HepG2 (cell line): ENCODE measurements around the gene CCSER1. TPM values are rescaled to one million over a fixed set of nuclear protein-coding genes. Genes with fewer than 3 reads are reported as not detected.

Experiments used
- ATAC-seq: fragments of 200-7000 bp; cut with Tn5 transposase; 3 replicates; pipeline ENCODE4 v1.9.1; 2020; ENCODE audit warnings: mild to moderate bottlenecking, moderate library complexity
- BruUV-seq: library from RNA; stranded (reverse); fragments of 400-500 nt; replicated peaks from 2 replicates; lab custom pipeline; 2021; lab: Mats Ljungman, UMichigan
- CTCF ChIA-PET: fragments of 300-600 bp; formaldehyde crosslinking; extraction: SDS; loops from one replicate; lab custom pipeline; 2021; ENCODE audit warnings: low total read pairs, inconsistent platforms, low intra/inter-chr PET ratio; lab: Yijun Ruan, JAX
- POLR2A ChIA-PET: fragments of 350-600 bp; sonication (Branson Sonifier 250); formaldehyde crosslinking; loops from one replicate; lab custom pipeline; 2020; ENCODE audit warnings: antibody characterized with exemption, inconsistent platforms; lab: Yijun Ruan, JAX
- DNase-seq: peaks from one replicate; pipeline ENCODE4 v3.0.0-alpha.2; 2015; ENCODE audit warnings: low spot score
- FAIRE-seq: peaks from 3 replicates; lab custom pipeline; 2011; peaks lifted over from hg19 to GRCh38; lab: Jason Lieb, UNC
- H2AFZ ChIP-seq: one replicate; pipeline ENCODE4 v1.6.1; 2011; ENCODE audit warnings: low read length, inconsistent platforms
- H3K27ac ChIP-seq: fragments of 300-600 bp; 3 replicates; pipeline ENCODE4 v1.8.0; 2011; ENCODE audit warnings: mixed run types, mild to moderate bottlenecking, mixed read lengths, low read length, inconsistent platforms; ENCODE audit not compliant: insufficient read depth; ENCODE audit errors: extremely low read length
- H3K27me3 ChIP-seq, 2 experiments: fragments of 200-600 bp in 1 of 2; 2 replicates in 1 of 2; 3 replicates in 1 of 2; pipeline versions ENCODE4 v1.6.0 to v1.8.0; 2011; ENCODE audit warnings: low read length in 2 of 2, mild to moderate bottlenecking in 2 of 2, moderate library complexity in 2 of 2, inconsistent platforms in 1 of 2; ENCODE audit not compliant: insufficient read depth in 2 of 2, control insufficient read depth in 1 of 2
- H3K36me3 ChIP-seq, 2 experiments: fragments of 200-600 bp in 1 of 2; replicated peaks in 1 of 2; 2 replicates in 1 of 2; 3 replicates in 1 of 2; pipeline versions ENCODE4 v1.5.1 to v1.8.0; 2011; ENCODE audit warnings: low read length in 2 of 2, inconsistent platforms in 1 of 2; ENCODE audit not compliant: insufficient read depth in 2 of 2, control insufficient read depth in 1 of 2
- H3K4me1 ChIP-seq: 2 replicates; pipeline ENCODE4 v1.5.1; 2012; ENCODE audit warnings: low read length, inconsistent platforms; ENCODE audit not compliant: insufficient read depth
- H3K4me2 ChIP-seq: 2 replicates; pipeline ENCODE4 v1.6.0; 2011; ENCODE audit warnings: low read depth, low read length, inconsistent platforms
- H3K4me3 ChIP-seq, 3 experiments: fragments of 200-600 bp in 1 of 3; sonication (generic), shearing (Covaris generic) in 1 of 3; replicated peaks in 1 of 3; 2 replicates each; pipeline ENCODE4 v1.5.1; 2011 to 2016; ENCODE audit warnings: low read length in 3 of 3, inconsistent platforms in 2 of 3, low read depth in 2 of 3, mild to moderate bottlenecking in 2 of 3, control low read depth in 1 of 3, mixed read lengths in 1 of 3; ENCODE audit not compliant: insufficient read depth in 1 of 3
- H3K79me2 ChIP-seq: one replicate; pipeline ENCODE4 v1.6.1; 2011; ENCODE audit warnings: low read length, inconsistent platforms; ENCODE audit not compliant: insufficient read depth
- H3K9ac ChIP-seq: 2 replicates; pipeline ENCODE4 v1.6.0; 2011; ENCODE audit warnings: mild to moderate bottlenecking, low read depth, low read length, inconsistent platforms; ENCODE audit not compliant: insufficient read depth
- H3K9me3 ChIP-seq: 2 replicates; pipeline ENCODE4 v1.5.1; 2012; ENCODE audit warnings: mild to moderate bottlenecking, low read length
- H4K20me1 ChIP-seq: 2 replicates; pipeline ENCODE4 v1.6.0; 2011; ENCODE audit warnings: inconsistent platforms, mild to moderate bottlenecking, low read length, moderate library complexity; ENCODE audit not compliant: insufficient read depth
- ATF1 ChIP-seq: IDR thresholded peaks from 2 replicates; pipeline ENCODE4 v1.6.1; 2016; ENCODE audit warnings: mild to moderate bottlenecking, control low read depth
- FOSL1 ChIP-seq: sonication (generic); formaldehyde crosslinking; IDR thresholded peaks from 2 replicates; pipeline ENCODE4 v1.9.0; 2021; ENCODE audit warnings: missing genetic modification reagents, borderline replicate concordance
- HDAC6 ChIP-seq: fragments of 200-600 bp; sonication (generic); IDR thresholded peaks from 2 replicates; pipeline ENCODE4 v1.7.0; 2017; ENCODE audit warnings: mild to moderate bottlenecking, antibody characterized with exemption, low read length, low read depth
- MTA3 ChIP-seq: sonication (generic); formaldehyde crosslinking; IDR thresholded peaks from 2 replicates; pipeline ENCODE4 v1.4.0; 2020; ENCODE audit warnings: missing genetic modification reagents
- SMC3 ChIP-seq: IDR thresholded peaks from 2 replicates; pipeline ENCODE4 v1.6.1; 2011; ENCODE audit warnings: low read length, improper control_type of control experiment
- in situ Hi-C: cut with HindIII; loops from 2 replicates; pipeline ENCODE4 v1.10.0; 2017; ENCODE audit warnings: low pct_unique_long_range_greater_than_20kb; ENCODE audit not compliant: extremely low pct_ligation_motif_present
- intact Hi-C: fragments of 100-400 bp; cut with micrococcal nuclease; formaldehyde crosslinking; loops from one replicate; pipeline ENCODE4 v1.10.0; 2022; ENCODE audit not compliant: unreplicated experiment
- polyA plus RNA-seq, 8 experiments: library from polyadenylated mRNA; depleted of rRNA in 3 of 8; stranded (reverse) in 7 of 8; unstranded in 1 of 8; fragments of >200 nt; fragmentation: Illumina TruSeq in 4 of 8; extraction: Trizol in 4 of 8; gene quantifications; 2 replicates each; pipeline versions ENCODE4 v1.2.1 to v1.2.3, GENCODE V29; 2011 to 2016; ENCODE audit warnings: low read depth in 4 of 8, missing spikeins in 1 of 8, mixed read lengths in 1 of 8; ENCODE audit not compliant: insufficient read depth in 1 of 8
- total RNA-seq, 5 experiments: library from RNA; depleted of rRNA; stranded (reverse); fragments of >200 nt; fragmentation: Illumina TruSeq; extraction: Trizol; gene quantifications; 2 replicates each; pipeline ENCODE4 v1.2.3, GENCODE V29; 2016; ENCODE audit warnings: low read depth in 1 of 5
- TF ChIP-seq, protein P1 (sequence below): sonication (generic); formaldehyde crosslinking; IDR thresholded peaks from 2 replicates; pipeline ENCODE4 v1.4.0; 2020; ENCODE audit warnings: mild to moderate bottlenecking, missing genetic modification reagents
- TF ChIP-seq, protein P2 (sequence below): sonication (generic); formaldehyde crosslinking; IDR thresholded peaks from 2 replicates; pipeline ENCODE4 v1.9.0; 2022; ENCODE audit warnings: low read depth, missing genetic modification reagents
- TF ChIP-seq, protein P3 (sequence below): sonication (generic); formaldehyde crosslinking; IDR thresholded peaks from 2 replicates; pipeline ENCODE4 v1.5.0; 2020; ENCODE audit warnings: missing genetic modification reagents, mild to moderate bottlenecking, borderline replicate concordance
- TF ChIP-seq, protein P4 (sequence below): sonication (generic); formaldehyde crosslinking; IDR thresholded peaks from 2 replicates; pipeline ENCODE4 v1.5.0; 2020; ENCODE audit warnings: missing genetic modification reagents
- TF ChIP-seq, protein P5 (sequence below): sonication (generic); formaldehyde crosslinking; IDR thresholded peaks from 2 replicates; pipeline ENCODE4 v1.5.1; 2020; ENCODE audit warnings: mild to moderate bottlenecking, missing genetic modification reagents, borderline replicate concordance

Gene CCSER1
- total and polyA plus RNA-seq, 2 of the 13 experiments (the other 11 are each of a cell fraction or from before 2014, with no cell fraction given): not detected

DNA sequence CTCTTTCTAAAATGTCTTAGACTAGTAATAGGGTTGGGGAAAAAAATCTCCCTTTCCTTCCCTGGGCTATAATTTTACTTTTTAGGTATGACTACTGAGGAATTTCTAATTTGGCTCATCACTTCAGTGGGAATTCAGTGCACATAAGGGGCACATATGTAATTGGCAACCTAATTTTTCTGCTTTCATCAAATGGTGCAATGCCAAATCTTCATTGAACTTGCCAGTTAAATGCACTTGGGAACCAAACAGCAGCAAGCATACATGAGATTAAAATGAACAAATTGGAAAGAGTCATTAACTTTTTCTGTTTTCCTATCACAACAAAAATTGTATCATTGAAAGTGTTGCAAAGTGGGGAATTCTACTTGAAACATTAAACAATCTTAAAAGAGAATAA is 2.9 kb upstream of the CCSER1 start:
- no peaks in the 10 kb centered on the region for H3K4me1 ChIP-seq
- in situ Hi-C loops (no loop called here), intact Hi-C loops (loop anchor here (10.0 kb wide), 1 partner anchor 171 kb away; no protein-coding TSS in a partner anchor)
- H4K20me1 ChIP-seq: no peaks in the 10 kb centered on the region
- FAIRE-seq: no peak
- no peaks in the 10 kb centered on the region for H3K9me3 ChIP-seq
- no peak for DNase-seq
- no TSS peak for BruUV-seq
- H3K27me3 ChIP-seq: peaks cover 0 to 7% of the 10 kb centered on the region in 2 experiments; a peak in 2 of 5 replicates
- no peak overlapping the region for H3K27ac ChIP-seq
- ATAC-seq: no peak
- no peak overlapping the region for H3K4me2 ChIP-seq
- H3K9ac ChIP-seq: no peak overlapping the region
- H3K36me3 ChIP-seq: no peaks in the 10 kb centered on the region
- ChIA-PET CTCF (no interaction called here), POLR2A (no interaction called here)
- H3K79me2 ChIP-seq: no peaks in the 10 kb centered on the region
- no peak overlapping the region for H2AFZ ChIP-seq
- H3K4me3 ChIP-seq: no peak overlapping the region
- TF ChIP-seq HDAC6 (no peak), SMC3 (no peak), ATF1 (CRISPR knock-in tag) (no peak), MTA3 (CRISPR knock-in tag) (no peak), FOSL1 (CRISPR knock-in tag) (no peak)
- TF ChIP-seq, protein P1, sequence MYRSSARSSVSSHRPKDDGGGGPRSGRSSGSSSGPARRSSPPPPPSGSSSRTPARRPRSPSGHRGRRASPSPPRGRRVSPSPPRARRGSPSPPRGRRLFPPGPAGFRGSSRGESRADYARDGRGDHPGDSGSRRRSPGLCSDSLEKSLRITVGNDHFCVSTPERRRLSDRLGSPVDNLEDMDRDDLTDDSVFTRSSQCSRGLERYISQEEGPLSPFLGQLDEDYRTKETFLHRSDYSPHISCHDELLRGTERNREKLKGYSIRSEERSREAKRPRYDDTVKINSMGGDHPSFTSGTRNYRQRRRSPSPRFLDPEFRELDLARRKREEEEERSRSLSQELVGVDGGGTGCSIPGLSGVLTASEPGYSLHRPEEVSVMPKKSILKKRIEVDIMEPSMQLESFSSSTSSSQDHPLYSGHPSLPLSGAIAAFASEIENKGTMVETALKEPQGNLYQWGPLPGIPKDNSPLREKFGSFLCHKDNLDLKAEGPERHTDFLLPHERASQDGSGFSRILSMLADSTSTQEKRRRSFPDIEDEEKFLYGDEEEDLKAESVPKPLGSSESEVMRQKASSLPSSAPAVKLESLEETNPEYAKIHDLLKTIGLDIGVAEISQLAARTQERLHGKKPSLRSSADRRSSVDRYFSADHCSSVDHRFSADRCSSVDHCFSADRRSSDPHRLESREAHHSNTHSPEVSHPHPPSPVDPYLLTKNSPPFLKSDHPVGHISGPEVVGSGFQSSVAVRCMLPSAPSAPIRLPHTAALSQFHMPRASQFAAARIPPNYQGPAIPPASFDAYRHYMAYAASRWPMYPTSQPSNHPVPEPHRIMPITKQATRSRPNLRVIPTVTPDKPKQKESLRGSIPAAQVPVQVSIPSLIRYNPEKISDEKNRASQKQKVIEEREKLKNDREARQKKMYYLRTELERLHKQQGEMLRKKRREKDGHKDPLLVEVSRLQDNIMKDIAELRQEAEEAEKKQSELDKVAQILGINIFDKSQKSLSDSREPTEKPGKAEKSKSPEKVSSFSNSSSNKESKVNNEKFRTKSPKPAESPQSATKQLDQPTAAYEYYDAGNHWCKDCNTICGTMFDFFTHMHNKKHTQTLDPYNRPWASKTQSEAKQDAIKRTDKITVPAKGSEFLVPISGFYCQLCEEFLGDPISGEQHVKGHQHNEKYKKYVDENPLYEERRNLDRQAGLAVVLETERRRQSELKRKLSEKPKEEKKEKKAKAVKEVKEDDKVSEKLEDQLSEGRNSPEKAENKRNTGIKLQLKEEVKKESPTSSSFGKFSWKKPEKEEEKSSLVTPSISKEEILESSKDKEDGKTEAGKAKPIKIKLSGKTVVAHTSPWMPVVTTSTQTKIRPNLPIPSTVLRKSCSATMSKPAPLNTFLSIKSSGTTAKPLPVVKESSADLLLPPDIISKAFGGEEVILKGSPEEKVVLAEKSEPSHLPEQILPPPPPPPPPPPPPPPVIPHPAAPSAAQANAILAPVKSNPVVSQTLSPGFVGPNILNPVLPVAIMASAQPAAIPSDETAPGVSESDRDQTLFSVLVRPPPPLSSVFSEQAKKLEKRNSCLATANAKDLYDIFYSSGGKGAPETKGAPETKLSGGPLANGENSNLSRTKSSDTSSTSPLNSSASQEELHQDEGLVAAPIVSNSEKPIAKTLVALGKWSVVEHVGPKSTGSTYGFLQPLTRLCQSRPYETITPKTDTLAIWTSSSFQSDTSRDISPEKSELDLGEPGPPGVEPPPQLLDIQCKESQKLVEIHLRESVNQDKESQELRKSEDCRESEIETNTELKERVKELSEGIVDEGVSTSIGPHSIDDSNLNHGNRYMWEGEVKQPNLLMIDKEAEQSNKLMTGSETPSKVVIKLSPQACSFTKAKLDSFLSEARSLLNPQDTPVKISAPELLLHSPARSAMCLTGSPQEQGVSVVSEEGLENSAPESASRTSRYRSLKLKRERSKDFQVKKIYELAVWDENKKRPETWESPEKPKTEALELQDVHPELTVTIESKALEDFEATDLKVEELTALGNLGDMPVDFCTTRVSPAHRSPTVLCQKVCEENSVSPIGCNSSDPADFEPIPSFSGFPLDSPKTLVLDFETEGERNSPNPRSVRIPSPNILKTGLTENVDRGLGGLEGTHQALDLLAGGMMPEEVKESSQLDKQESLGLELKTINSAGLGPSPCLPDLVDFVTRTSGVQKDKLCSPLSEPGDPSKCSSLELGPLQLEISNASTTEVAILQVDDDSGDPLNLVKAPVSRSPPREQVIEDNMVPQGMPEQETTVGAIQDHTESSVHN (CRISPR knock-in tag): no peak
- TF ChIP-seq, protein P2, sequence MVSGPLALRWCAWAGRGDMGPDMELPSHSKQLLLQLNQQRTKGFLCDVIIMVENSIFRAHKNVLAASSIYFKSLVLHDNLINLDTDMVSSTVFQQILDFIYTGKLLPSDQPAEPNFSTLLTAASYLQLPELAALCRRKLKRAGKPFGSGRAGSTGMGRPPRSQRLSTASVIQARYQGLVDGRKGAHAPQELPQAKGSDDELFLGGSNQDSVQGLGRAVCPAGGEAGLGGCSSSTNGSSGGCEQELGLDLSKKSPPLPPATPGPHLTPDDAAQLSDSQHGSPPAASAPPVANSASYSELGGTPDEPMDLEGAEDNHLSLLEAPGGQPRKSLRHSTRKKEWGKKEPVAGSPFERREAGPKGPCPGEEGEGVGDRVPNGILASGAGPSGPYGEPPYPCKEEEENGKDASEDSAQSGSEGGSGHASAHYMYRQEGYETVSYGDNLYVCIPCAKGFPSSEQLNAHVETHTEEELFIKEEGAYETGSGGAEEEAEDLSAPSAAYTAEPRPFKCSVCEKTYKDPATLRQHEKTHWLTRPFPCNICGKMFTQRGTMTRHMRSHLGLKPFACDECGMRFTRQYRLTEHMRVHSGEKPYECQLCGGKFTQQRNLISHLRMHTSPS (CRISPR knock-in tag): no peak
- TF ChIP-seq, protein P3, sequence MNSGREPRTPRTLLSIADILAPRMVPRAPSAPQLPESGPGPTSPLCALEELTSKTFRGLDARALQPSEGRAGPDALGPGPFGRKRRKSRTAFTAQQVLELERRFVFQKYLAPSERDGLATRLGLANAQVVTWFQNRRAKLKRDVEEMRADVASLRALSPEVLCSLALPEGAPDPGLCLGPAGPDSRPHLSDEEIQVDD (CRISPR knock-in tag): no peak
- TF ChIP-seq, protein P4, sequence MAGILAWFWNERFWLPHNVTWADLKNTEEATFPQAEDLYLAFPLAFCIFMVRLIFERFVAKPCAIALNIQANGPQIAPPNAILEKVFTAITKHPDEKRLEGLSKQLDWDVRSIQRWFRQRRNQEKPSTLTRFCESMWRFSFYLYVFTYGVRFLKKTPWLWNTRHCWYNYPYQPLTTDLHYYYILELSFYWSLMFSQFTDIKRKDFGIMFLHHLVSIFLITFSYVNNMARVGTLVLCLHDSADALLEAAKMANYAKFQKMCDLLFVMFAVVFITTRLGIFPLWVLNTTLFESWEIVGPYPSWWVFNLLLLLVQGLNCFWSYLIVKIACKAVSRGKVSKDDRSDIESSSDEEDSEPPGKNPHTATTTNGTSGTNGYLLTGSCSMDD (CRISPR knock-in tag): no peak
- TF ChIP-seq, protein P5, sequence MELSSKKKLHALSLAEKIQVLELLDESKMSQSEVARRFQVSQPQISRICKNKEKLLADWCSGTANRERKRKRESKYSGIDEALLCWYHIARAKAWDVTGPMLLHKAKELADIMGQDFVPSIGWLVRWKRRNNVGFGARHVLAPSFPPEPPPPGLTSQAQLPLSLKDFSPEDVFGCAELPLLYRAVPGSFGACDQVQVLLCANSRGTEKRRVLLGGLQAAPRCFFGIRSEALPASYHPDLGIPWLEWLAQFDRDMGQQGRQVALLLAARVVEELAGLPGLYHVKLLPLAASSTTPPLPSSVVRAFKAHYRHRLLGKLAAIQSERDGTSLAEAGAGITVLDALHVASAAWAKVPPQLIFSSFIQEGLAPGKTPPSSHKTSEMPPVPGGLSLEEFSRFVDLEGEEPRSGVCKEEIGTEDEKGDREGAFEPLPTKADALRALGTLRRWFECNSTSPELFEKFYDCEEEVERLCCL: no peak
